HTERT RPE-1 (cell line): ENCODE results near the gene UEVLD.

Experiments
- in situ Hi-C: fragments of 300-500 bp; cut with MboI; formaldehyde crosslinking; loops from 4 replicates; pipeline ENCODE4 v1.14.3; 2020; ENCODE audit warnings: low sequenced_read_pairs

UEVLD gene

GRCh38 chr11:18502352-18502751 is 86.2 kb downstream of the UEVLD start:
- in situ Hi-C loops = no loop called here

- in situ Hi-C loops = no loop called here
These were observed 86.9 kb downstream of the UEVLD start for GRCh38 chr11:18501629-18502028.

GRCh38 chr11:18498039-18498438 is 90.5 kb downstream of the UEVLD start:
- in situ Hi-C loops = no loop called here

GRCh38 chr11:18495703-18496102 is 92.8 kb downstream of the UEVLD start:
- in situ Hi-C loops = no loop called here

- in situ Hi-C loops = no loop called here
These were observed 93.3 kb downstream of the UEVLD start for GRCh38 chr11:18495271-18495670.

GRCh38 chr11:18493310-18493709 is 95.2 kb downstream of the UEVLD start:
- in situ Hi-C loops = no loop called here

GRCh38 chr11:18492888-18493287 is 95.6 kb downstream of the UEVLD start:
- in situ Hi-C loops = no loop called here

GRCh38 chr11:18491924-18492323 is 96.6 kb downstream of the UEVLD start:
- in situ Hi-C loops = no loop called here

- in situ Hi-C loops = no loop called here
These were observed 97.6 kb downstream of the UEVLD start for GRCh38 chr11:18490736-18491485.

GRCh38 chr11:18490319-18490718 is 98.2 kb downstream of the UEVLD start:
- in situ Hi-C loops = no loop called here

GRCh38 chr11:18485913-18486528 is 102.5 kb downstream of the UEVLD start:
- in situ Hi-C loops = no loop called here
